SK-N-SH treated with all-trans-retinoic acid at 6 μM for 48 hours (cell line): ENCODE results near the gene SARNP.

Experiments used
- ARNTL ChIP-seq: fragments of 450-650 bp; formaldehyde crosslinking; IDR thresholded peaks from 2 replicates; pipeline ENCODE4 v1.5.0; 2020; ENCODE audit warnings: low read depth, mild to moderate bottlenecking, moderate library complexity, borderline replicate concordance
- CSDC2 ChIP-seq: fragments of 250-450 bp; sonication (Bioruptor Pico); IDR thresholded peaks from 2 replicates; pipeline ENCODE4 v1.5.0; 2020; ENCODE audit warnings: mild to moderate bottlenecking, moderate library complexity
- ESRRG ChIP-seq: fragments of 250-450 bp; sonication (Bioruptor Pico); IDR thresholded peaks from 2 replicates; pipeline ENCODE4 v1.6.1; 2021; ENCODE audit warnings: mild to moderate bottlenecking
- OSR1 ChIP-seq: fragments of 250-450 bp; sonication (Bioruptor Pico); IDR thresholded peaks from 2 replicates; pipeline ENCODE4 v1.8.0; 2022; ENCODE audit warnings: moderate library complexity, mild to moderate bottlenecking, inconsistent platforms
- RARB ChIP-seq: fragments of 250-450 bp; sonication (Bioruptor Pico); IDR thresholded peaks from 2 replicates; pipeline ENCODE4 v1.8.0; 2021; ENCODE audit warnings: mild to moderate bottlenecking, moderate library complexity
- ZNF70 ChIP-seq: fragments of 450-650 bp; formaldehyde crosslinking; IDR thresholded peaks from 2 replicates; pipeline ENCODE4 v1.5.0; 2020; ENCODE audit warnings: mild to moderate bottlenecking, moderate library complexity
- TF ChIP-seq, protein P1 (sequence below): fragments of 250-450 bp; sonication (Bioruptor Pico); IDR thresholded peaks from 2 replicates; pipeline ENCODE4 v1.5.1; 2020; ENCODE audit warnings: low read depth, mild to moderate bottlenecking, moderate library complexity
- TF ChIP-seq, protein P2 (sequence below): fragments of 250-450 bp; sonication (Bioruptor Pico); IDR thresholded peaks from 2 replicates; pipeline ENCODE4 v1.5.0; 2020; ENCODE audit warnings: mild to moderate bottlenecking, moderate library complexity

- TF ChIP-seq, protein P1, sequence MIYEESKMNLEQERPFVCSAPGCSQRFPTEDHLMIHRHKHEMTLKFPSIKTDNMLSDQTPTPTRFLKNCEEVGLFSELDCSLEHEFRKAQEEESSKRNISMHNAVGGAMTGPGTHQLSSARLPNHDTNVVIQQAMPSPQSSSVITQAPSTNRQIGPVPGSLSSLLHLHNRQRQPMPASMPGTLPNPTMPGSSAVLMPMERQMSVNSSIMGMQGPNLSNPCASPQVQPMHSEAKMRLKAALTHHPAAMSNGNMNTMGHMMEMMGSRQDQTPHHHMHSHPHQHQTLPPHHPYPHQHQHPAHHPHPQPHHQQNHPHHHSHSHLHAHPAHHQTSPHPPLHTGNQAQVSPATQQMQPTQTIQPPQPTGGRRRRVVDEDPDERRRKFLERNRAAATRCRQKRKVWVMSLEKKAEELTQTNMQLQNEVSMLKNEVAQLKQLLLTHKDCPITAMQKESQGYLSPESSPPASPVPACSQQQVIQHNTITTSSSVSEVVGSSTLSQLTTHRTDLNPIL (CRISPR knock-in tag), result no peak
- TF ChIP-seq OSR1 (CRISPR knock-in tag) (no peak), CSDC2 (CRISPR knock-in tag) (no peak), ESRRG (CRISPR knock-in tag) (no peak), ZNF70 (CRISPR knock-in tag) (no peak), ARNTL (CRISPR knock-in tag) (no peak), RARB (CRISPR knock-in tag) (no peak)
- TF ChIP-seq, protein P2, sequence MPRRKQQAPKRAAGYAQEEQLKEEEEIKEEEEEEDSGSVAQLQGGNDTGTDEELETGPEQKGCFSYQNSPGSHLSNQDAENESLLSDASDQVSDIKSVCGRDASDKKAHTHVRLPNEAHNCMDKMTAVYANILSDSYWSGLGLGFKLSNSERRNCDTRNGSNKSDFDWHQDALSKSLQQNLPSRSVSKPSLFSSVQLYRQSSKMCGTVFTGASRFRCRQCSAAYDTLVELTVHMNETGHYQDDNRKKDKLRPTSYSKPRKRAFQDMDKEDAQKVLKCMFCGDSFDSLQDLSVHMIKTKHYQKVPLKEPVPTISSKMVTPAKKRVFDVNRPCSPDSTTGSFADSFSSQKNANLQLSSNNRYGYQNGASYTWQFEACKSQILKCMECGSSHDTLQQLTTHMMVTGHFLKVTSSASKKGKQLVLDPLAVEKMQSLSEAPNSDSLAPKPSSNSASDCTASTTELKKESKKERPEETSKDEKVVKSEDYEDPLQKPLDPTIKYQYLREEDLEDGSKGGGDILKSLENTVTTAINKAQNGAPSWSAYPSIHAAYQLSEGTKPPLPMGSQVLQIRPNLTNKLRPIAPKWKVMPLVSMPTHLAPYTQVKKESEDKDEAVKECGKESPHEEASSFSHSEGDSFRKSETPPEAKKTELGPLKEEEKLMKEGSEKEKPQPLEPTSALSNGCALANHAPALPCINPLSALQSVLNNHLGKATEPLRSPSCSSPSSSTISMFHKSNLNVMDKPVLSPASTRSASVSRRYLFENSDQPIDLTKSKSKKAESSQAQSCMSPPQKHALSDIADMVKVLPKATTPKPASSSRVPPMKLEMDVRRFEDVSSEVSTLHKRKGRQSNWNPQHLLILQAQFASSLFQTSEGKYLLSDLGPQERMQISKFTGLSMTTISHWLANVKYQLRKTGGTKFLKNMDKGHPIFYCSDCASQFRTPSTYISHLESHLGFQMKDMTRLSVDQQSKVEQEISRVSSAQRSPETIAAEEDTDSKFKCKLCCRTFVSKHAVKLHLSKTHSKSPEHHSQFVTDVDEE, result no peak
These were observed 56.9 kb downstream of the SARNP start for GRCh38 chr12:55760663-55761062.
